GM19239 (cell line): ENCODE results near the gene HOTAIR.

Experiments used
- DNase-seq: peaks from one replicate; pipeline ENCODE4 v3.0.0; 2011; ENCODE audit warnings: low spot score; ENCODE audit not compliant: insufficient read length
- FAIRE-seq: peaks from 2 replicates; lab custom pipeline; 2011; peaks lifted over from hg19 to GRCh38; lab: Jason Lieb, UNC

Gene HOTAIR

GRCh38 chr12:54000116-54001114 is 25.7 kb upstream of the HOTAIR start, which contains the start of gene HOXC9:
HOXC9 (plus strand) TSS chr12:54000161; CDS start chr12:54000189, 28 bp downstream.
- DNase-seq: no peak
- FAIRE-seq: no peak

- FAIRE-seq (no peak), DNase-seq (no peak)
Measured at GRCh38 chr12:53999559-54000115, 24.9 kb upstream of the HOTAIR start.

GRCh38 chr12:53998900-53999236 is 24.1 kb upstream of the HOTAIR start:
- FAIRE-seq: no peak

GRCh38 chr12:53998110-53998899 is 23.6 kb upstream of the HOTAIR start:
- DNase-seq (no peak), FAIRE-seq (no peak)

More at GRCh38 chr12:53998900-53999236, 24.1 kb upstream of the HOTAIR start:
- no peak for DNase-seq

- no peak for DNase-seq
- no peak for FAIRE-seq
Measured at GRCh38 chr12:53997204-53998109, 22.7 kb upstream of the HOTAIR start.

- FAIRE-seq (no peak), DNase-seq (no peak)
Measured at GRCh38 chr12:53996240-53997203, 21.8 kb upstream of the HOTAIR start.

- no peak for DNase-seq
- no peak for FAIRE-seq
Measured at GRCh38 chr12:53995378-53996239, 20.9 kb upstream of the HOTAIR start.

GRCh38 chr12:53995002-53995377 is 20.2 kb upstream of the HOTAIR start:
- DNase-seq: no peak

GRCh38 chr12:53994264-53995001 is 19.7 kb upstream of the HOTAIR start:
- FAIRE-seq (no peak), DNase-seq (no peak)

More at GRCh38 chr12:53995002-53995377, 20.2 kb upstream of the HOTAIR start:
- no peak for FAIRE-seq

- no peak for FAIRE-seq
- no peak for DNase-seq
Measured at GRCh38 chr12:53994009-53994263, 19.2 kb upstream of the HOTAIR start.

- DNase-seq (no peak), FAIRE-seq (no peak)
Measured at GRCh38 chr12:53993162-53994008, 18.6 kb upstream of the HOTAIR start.

- no peak for DNase-seq
- FAIRE-seq: no peak
Measured at GRCh38 chr12:53992377-53992889, 17.7 kb upstream of the HOTAIR start.

GRCh38 chr12:53991077-53991460 is 16.3 kb upstream of the HOTAIR start:
- no peak for DNase-seq
- FAIRE-seq: no peak

GRCh38 chr12:53990311-53991076 is 15.7 kb upstream of the HOTAIR start:
- no peak for FAIRE-seq

More at GRCh38 chr12:53990311-53991076, 15.7 kb upstream of the HOTAIR start:
- no peak for DNase-seq
